HG03103 (cell line): Measurements from ENCODE around the gene MYO1D.

Experiments used
- ATAC-seq: cut with Tn5 transposase; IDR thresholded peaks from one replicate; pipeline ENCODE4 v1.9.1; 2021; ENCODE audit warnings: low read depth; ENCODE audit not compliant: unreplicated experiment

The MYO1D gene

DNA sequence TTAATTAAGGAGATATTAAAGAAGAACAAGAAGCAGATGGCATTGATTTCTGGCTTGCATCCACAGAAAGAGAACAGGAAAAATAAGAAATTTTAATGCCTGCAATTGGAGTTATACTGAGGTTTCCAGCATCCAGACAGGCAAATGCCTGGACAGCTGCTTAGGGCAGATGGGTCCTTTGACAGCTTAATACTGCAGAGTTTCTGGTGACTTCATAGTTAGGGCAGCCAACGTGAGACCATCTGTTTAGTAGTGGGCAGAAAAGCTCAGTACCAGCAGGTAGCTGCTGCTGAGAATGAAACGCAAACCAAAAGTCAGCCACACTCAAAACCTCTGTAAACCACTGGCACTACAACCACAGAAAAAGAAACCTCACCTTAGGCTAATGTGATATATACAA, 280.3 kb downstream of the MYO1D start:
- ATAC-seq = no peak

DNA sequence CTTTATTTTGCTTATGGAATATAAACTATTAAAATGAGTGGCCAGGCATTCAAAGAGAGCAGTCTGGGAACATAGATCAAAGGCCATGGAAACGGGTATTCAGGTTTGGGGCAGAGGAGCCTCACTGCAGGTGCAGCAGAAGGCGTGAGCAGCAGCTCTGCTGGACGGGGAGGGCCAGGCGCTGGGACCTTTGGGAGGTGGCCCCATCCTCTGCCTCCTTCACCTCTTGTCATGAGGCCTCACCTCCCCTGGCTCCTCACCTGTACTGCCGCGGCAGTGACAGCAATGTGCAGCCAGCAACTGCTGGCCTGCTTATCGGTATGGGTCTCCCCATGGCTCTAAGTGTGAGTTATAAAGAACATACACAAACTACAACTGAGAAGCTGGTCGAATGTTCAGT, 280.7 kb downstream of the MYO1D start:
- ATAC-seq = no peak

DNA sequence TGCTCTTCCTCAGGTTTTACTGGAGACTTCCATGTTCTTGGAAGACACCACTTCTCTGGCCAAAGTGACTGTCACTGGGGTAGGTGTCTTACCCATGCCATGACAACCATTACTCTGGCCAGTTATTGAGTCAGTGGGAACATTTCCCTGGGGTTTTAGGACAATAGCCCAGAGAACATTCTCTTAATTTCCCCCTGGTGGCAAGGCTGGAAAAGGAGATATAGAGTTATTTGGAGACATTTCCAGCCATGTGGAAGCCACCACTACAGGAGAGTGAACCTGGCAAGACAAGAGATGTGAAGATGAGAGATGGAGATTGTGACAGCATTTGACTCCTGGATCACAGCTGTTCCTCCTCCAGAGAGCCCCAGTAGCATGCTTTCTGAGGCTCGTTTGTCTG, 283.9 kb downstream of the MYO1D start:
- no peak for ATAC-seq

DNA sequence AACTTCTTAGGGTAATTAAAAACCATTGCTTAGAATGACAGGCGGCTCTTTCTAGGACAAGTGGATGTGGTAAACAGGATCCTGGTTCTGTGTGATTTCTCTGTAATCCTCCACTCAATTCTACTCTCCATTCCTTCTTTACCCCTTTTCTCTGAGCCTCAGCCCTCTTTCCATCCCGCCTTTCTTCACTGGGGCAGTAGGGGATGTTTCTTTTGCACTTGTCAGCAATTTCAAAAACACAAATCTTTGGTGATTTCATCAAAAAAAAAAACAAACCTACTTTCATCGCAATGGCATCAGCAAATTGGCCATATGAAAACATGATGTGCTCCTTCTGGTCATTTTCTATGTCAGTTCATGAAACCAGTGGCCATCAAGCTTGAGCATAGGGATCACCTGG, 285.5 kb downstream of the MYO1D start:
- no peak for ATAC-seq

DNA sequence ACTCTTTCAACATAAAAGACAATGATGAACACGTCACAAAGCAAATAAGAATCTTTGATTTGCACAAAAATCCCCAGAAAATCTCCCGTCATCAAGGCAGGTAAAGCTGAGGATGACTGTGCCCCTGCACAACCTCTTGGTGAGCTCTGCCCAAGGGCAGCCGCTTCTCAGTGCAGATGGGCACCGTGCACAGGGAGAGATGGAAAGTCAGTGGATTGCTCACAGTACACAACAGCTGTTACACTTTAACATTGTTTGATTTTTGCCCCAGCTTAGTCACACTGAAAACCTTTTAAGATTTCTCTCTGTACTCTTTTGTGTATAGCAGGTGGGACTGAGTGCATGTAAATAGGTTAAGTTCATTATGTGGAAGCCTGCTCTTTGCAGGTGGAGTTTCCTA, 285.9 kb downstream of the MYO1D start:
- ATAC-seq = no peak

DNA sequence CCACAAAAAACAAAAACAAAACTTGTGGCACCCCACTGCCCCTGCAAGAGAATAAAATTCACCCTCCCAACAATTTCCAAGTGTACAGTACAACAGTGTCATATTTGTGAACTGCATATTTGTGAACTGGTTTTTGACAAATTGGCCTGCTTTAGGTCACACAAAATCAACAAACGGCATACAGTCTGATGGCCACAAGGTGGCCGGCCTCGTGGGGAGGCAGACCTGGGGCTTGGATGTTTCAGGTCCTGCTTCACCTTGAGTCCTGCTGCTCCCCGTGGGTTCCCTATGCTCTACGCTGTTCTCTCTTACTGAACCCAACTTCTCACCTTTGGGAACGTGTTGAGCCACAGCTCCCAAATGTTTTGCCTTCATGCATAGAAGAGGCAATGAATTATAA, 287.9 kb downstream of the MYO1D start:
- no peak for ATAC-seq

DNA sequence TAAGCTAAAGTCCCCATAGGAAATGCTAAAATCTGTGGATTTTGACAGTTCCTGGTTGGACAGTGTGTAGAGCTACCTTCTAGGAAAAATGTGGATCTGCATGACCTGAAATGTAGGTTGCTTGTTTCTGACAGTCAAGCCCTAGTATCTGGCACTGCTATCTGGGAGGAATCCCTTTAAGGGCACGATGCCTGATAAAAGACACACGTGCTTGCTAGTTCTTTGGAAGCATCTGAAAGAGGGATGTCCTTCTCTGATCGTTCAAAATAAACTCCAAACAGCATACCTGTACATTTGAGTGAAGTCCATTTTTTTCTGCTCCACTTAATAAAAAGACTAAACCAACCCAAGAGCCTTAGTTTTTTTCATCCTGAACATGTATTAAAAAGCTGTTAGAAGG, 288.8 kb downstream of the MYO1D start:
- no peak for ATAC-seq

DNA sequence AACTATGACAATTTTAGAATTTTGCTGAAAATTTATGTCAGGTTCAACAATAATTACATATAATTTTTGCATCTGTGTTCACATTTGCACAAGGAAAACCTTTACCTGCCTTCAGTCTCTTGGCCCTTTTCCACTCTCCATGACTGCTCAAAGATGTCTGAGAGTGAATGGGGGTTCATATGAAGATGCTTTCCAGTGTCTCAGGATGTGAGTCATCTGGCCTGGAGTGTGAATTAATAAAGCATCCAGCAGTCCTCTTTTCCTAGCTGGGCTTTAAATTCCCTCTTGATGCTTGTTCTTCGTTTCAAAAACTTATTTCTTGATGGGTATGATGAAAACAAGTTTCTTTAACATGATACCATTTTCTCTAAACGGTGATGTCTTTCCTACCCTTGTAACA, 290.3 kb downstream of the MYO1D start:
- no peak for ATAC-seq

DNA sequence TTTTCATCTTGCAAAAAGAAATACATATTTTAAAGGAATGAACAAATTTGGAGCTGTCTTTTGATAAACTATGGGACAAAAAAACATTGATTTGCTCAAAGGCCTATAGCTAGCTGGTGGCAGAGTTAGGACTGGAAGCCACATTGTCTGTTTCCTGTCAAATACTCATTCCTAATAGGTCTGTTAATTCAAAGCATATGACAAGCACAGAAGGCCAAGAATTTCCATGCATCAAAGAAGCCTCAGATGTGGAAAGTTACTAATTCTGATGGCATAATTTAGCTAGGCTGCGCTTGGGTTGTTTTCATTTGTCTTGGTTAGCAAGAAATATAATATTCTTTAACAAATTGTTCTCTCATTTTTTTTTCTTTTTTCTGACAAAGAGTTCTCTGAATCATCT, 292.1 kb downstream of the MYO1D start:
- ATAC-seq = no peak

DNA sequence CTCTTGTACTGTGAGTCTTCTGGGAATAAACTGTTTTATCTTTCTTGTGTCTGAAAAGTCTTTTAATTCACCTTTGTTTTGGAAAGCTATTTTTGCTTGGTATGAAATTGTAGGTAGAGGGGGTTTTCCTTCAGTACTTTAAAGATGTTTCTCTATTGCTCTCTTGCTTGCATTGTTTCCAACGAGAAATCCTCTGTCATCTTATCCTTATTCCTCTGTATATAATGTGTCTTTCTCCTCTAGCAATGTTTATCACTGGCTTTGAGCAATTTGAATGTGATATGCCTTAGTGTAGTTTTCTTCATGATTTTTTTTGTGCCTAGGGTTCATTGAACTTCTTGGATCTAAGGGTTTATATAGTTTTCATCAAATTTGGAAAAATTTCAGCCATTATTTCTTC, 293.9 kb downstream of the MYO1D start:
- no peak for ATAC-seq

DNA sequence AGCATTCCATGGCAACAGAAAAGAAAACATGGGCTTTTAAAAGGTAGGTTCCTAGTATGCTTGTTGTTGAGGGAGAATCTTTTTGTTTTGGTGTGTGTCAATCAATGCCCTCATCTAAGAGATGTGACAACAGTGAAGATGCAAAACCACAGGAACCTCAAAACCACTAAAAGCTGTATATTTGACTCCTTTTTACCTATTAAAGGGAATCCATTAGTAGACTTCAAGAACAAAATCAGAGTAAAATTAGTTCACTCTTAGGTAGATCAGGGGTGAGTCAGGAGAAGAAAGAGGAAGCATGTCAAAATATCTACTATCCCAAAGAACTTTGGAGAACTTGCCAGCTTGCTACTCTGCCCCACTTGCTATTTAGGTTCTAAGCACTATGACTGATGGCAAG, 301.1 kb downstream of the MYO1D start:
- ATAC-seq = no peak

DNA sequence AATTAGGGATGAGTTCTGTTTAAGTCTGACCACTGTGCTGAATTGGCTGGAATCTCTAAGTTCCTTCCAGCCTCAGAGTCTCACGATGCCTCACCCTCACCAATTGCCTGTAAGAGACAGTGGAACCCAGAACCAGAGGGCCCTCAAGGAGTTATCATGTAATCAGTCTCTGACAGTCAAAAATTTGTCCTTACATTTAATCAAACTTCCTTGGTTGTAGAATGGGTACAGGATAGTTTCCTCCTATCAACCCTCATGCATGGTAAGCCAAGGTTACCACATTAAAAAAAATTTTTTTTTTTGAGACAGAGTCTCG, 306.9 kb downstream of the MYO1D start:
- no peak for ATAC-seq

DNA sequence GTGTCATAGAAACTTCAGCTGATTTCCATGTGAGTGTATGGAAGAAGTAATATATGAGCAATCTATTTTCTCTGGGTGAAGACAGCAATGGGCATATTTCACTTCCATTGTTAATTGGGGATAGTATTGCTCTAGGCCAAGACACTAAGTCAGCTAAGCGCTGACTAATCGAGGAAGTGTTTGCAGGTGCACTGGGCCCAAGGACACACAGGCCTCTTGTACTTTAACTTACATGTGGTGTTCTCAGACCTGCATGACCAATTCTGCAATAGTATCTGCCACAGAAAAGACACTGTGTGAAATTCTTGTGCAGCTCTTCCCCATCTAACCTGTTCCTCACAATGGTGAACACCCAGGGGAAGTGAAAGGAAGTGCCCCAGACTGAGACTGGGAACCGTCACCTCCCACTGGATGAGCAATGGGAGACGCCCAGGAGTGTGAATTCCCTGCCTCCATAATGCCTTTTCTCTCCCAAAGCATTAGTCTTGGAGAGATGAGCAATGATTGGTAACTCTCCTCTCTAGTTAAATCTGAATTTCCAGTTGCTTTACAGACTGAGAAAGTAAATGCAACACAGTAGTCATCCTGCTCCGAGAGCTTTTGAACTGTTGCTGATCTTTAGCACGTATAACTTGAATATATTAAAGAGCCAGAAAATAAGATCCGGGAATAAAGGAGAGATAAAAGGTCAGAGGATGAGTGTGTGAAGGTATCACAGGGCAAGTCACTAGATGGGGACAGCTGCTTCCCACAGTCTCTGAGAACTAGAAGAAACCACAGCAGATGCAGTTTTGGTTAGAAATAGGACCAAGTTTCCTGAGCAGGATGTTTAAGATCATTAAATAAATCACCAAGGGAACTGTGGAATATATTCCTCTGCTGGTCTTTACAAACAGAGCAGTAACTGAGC, 307.5 kb downstream of the MYO1D start:
- ATAC-seq = peak; percentile 65

DNA sequence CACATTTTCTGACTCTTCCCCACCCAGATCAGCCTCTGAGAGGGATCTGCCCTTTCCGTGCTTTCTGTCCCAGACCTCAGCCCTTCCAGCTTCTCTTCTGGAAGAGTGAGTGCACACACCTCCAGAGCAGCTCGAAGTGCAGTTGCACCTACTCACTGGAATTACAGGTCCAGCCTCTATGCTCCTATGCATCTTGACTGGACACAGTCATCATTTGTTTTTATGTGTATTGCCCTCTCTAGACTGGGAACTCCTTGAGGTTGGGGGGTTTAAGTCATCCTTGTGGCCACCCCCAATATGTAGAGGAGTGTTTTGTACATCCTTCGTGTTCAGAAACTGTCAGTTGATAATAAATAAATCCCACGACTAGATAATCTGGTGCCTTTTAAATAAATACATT, 308.2 kb downstream of the MYO1D start:
- no peak for ATAC-seq

DNA sequence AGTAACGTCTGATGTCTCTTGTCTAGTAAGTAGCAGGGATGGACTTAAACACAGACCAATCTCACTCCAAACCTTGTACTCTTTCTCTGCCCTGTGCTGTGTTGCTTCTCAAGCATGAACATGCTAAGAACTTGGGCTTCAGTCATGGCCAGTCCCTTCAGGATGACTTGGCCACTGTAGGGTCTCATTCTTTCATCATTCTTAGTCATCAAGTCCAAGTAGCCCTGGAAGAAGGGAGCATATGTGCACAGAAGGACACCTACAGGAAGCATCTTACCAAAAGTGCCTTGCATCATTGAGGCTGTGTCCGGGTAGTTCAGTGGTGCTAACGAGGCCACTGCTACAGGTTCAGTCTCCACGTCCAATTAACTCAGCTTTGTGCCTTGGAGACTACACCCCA, 309.4 kb downstream of the MYO1D start:
- ATAC-seq = no peak

DNA sequence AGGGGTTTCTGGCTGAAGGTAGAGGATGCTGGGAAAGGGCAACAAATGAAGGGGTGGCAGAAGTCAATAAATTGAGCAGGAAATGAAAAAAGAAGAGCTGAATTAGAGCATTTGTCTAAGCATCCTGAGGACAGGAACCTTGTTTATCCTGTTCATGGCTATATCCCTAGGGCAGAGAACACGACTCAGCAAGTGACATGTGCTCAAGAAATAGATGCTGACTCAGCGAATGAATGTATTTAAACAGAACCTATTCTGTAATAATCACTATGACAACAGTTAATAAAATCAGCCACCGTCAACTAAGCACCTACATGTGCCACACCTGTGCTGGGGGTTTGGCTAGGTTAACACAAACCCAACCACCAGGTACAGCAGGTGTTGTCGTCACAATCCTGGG, 309.8 kb downstream of the MYO1D start:
- ATAC-seq = no peak

DNA sequence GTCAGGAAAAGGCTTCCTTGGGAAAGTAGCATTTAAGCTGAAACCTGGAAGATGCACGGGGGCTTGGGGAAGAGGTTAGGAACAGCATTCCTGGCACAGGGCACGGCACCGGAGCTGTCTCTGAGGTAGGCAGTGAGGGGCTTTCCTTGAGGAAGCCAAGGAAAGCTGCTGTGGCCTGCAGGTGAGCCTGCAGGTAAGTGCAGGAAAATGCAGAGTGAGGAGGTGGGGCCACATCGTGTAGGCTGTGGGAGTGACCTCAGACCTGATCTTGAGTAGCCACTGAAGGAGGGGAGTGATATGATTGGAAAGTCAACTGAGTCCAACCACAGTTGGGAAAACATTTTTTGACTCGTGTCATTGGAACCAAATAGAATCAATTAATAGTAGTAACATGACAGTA, 310.6 kb downstream of the MYO1D start:
- no peak for ATAC-seq

DNA sequence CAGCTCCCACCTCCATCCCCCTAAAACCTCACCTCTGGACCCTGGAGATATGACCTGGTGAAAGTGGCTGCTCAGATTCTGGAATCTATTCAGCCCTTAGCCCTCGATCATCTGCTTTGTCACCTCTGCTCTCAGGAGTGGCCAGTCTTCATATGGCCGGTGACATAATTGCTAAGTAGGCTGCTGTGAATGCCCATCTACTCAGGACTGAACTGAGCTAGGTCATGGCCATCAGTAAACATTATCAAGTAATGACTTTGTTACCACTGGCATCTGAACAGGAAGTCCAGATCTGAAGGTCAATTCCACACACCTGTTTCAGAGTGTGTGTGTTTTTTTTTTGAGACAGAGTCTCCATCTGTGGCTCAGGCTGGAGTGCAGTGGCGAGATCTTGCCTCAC, 311.5 kb downstream of the MYO1D start:
- no peak for ATAC-seq

DNA sequence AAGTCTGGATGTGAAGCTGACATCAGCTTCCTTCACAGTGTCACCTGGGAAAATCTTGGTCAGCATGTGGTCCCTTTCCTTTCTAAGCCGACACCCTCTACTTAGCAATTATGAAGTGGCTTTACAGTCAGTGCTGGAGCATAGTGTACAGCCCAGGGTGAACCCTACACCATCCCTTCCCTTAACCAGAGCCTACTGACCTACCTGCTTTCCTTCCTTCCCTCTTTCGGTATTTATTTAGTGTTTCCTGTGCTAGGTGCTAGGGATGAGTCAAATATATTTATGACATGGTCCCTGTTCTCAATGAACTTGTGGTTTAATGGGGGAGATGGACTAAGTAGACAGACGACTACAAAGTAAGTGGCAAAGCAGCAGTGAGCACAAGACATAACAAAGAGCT, 312.6 kb downstream of the MYO1D start:
- no peak for ATAC-seq

DNA sequence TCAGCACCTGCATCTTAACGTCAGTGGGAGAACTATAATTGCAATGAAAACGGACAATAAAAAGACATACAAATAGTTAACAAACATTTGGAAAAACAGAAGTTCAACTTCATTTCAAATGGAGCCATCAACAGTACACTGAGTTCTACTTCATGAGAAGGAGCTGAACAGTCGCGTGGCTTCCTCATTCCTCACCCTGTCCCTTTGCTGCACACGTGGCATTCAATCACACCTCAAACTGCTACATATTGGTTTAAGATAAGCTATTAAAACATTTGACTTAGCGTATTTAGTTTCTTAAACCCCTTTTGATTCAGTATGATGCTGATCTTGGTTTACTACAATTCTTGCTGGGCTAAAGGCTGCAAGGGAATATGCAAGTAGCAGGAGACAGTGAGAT, 313.3 kb downstream of the MYO1D start:
- ATAC-seq = no peak

DNA sequence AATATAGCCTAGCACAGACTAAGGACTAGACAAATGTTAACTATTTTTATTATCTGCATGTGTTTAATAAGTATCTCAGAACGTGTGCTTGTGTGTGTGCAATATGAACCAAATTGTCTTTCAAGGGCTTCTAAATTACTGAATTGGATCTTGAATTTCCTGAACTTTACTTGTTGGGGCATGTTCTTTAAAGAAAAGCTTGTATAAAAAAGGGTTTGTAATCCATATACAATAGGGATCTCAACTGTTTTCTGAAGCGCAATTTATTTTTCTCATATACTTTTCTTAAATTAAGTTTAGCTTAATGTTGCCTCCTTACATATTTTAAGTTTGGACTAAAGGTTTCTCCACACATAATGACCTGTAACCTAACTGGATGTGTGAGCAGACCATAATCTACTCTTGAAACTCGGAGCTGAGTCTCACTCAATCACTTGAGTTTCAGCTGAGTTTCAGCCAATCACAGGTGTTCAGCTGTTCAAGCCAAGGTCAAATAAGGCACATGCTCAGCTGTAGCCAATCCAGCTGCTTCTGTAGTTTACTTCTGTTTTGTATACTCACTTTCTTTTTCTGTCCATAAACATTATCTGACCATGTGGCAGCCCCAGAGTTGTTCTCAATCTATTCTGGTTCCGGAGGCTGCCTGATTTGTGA, 317.8 kb downstream of the MYO1D start:
- peak; percentile 71 for ATAC-seq

DNA sequence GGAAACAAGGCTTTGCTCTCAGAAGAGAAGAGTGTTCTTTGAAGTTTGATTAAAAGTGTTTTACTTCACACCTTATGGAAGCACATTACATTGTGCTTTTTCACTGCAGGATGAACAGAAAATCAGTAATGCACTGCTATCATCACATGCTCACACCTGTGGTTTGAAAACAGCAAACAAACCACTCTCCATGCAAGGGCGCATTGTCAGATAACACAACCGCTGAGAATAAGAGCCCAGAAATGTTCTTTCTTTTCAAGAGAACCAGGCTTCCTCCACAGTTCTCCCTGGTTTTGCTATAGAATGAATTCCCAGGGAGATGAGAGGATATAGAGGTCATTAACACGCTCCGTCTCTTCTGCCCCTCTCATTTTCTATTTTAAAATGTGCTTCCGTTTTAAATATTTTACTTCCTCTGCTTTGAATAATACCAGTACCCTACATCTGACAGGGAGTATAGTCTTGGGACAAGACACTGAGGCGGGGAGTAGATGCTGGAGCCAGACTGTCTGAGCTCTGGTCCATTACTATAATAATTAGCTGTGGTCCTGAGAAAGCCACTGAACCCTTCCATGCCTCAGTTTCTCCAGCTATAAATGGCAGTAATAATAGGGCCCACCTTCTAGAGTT, 318.5 kb downstream of the MYO1D start:
- ATAC-seq = no peak
